NCI-H82 (cell line): ENCODE measurements around the gene CDH11.

Experiments used
- DNase-seq: peaks from one replicate; lab custom pipeline; 2025; lab: John Stamatoyannopoulos, UW

CDH11 gene

DNA sequence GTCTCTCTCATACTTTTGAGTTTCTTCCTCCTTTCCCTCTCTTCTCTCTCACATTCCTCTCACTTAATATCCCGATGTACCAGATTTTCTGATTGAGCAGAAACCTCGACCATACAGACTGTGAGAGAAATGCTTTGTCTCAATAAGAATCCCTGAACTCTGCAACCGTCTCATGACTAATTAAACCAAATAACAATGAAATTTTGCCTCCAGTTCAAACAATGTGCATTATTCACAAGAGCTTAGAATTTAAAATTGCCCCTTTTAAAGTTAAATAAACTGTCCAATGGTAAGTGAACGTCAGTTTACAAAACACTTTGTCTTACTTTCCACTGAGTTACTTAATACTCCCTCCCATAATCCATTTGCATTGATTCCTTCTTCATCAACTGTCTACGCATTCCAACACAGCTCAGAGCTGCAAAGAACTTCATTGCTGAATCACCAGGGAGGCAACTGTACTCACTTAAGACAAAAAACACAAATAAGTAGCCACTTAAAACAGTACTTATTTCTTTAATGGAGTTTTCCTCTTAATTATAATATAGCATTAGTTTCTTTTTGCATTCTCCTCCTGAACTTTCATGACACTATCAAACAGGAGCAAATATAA lies 4.9 kb downstream of the CDH11 start:
- DNase-seq: no peak

DNA sequence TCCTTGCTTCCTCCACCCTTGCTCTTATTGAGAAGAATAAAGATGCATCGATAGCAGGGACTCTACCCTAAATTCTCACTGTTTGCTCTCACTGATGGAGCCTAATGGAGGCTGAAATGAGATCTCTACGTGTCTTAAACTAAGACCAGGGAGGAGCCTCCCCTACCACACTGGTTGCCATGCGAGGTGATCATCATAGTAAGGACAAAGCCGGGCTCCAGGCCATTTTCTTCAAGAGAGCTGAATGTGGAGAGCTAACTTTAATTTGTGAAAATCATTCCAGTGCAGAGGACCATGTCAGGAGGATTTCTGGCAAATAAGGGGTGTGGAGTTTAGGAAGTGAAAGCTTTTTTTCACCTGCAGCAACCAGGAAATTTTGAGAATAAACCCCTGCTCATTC lies 5.6 kb downstream of the CDH11 start:
- no peak for DNase-seq

GRCh38 chr16:65114527-65114926 lies 7.3 kb downstream of the CDH11 start:
- no peak for DNase-seq

- DNase-seq: no peak
Observed at GRCh38 chr16:65113441-65113840, 8.4 kb downstream of the CDH11 start.

DNA sequence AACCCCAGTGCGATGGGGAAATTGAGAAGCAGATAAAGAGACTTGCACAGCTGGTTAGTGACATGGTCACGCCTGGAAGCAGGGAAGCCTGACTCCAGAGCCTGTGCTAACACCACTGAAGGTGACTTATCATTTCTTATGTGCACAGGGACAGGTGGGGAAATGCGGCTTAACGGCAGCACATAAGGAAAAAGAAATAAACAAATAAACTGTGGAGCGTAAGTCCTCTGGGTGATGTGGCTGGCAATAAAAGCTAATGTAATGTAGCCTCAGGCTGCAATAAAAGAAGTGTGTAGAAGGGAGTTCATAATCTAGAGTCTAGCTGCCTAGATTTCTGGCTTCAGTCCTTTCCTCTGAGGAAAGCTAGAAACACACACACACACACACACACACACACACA lies 10.6 kb downstream of the CDH11 start:
- DNase-seq: no peak

DNA sequence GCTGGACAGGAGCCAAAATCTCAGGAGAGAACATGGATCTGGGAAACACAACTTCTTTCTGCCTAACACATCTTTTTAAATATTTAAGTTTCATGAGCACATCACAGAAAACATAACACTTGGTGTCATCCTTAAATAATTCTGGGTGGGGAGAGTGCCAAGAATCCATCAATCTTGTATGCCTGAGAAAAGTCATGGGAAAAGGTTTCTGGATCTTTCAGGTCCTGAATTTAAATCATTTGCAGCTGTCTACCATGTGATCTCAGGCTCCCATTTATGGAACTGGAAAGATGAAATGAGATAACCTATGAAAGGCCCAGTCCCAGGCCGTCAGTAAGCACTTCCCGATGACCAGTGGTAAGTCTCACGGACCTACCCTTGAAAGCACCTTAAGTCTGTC lies 15.1 kb downstream of the CDH11 start:
- DNase-seq: no peak

GRCh38 chr16:65105171-65105570 lies 16.7 kb downstream of the CDH11 start:
- DNase-seq: peak; percentile 25

- no peak for DNase-seq
Observed at GRCh38 chr16:65104471-65104870, 17.4 kb downstream of the CDH11 start.

DNA sequence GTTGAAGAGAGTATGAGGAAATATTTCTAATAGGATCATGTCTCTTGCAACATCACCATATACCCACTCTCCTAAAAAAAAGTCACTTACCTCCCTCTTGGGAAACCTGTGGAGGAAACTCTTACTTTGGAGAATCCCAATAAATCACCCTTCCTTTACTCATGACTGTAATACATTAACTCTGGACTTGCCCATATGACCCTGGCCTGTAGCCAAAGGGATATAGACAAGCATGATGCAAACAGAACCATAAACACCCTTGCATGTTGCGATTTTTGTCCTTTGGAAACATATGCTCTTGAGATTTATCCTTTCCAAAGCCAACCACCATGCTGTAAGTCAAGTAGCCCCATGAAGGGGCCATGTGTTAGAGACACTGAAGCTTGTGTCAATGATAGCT lies 19.5 kb downstream of the CDH11 start:
- no peak for DNase-seq

DNA sequence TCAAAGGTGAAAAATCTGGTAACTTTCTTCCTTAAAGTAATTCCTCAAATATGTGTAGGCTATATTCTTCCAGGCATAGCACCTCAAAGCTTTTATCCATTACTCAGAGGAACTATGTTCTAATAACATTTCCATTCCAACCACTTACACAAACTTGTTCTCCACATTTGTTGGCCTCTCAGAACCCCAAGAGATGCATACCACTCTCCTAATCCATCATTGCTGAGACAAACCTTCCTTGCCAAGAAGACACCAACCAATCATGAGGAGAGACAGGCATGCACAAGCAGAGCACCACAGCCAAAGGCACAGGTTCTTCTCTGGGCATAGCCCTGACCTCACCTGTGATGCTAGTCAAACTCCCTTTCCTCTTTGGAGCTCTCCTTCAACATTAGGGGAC lies 20.9 kb downstream of the CDH11 start:
- no peak for DNase-seq

DNA sequence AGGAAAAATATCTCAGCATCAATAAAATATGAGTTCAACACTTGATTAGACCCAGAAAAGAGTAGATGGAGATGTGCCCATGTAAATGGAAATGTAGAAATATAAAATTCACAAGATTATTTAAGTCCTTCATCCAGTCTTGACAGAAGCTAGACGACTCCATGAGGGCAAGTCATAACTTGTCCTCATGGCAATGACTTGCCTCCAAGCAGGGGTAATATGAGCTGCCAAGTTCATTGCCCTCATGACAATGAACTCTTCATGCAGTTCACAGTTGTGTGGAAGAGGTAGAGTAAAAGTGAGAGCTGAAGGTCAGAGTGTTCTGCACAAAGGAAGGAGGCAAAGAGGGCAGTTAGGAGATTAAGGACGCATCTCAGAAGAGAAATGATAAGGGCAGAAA lies 22.3 kb downstream of the CDH11 start:
- DNase-seq: no peak

DNA sequence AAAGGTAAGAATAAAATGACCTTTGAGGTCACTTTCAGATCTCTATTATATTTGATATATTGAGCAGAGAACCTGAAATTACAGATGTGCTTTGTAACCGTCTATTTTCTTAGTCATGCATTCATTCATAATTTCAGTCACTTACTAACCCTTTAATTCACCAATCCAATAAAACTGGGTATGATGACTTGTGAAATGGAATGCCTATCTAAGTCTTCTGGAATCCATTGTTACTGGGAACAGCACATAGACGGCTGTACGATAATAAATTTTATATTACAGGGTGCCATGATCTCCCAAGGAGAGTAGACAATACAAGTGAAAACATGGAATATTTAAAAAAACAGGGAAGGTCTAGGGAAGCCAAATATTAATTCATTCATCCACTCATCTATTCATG lies 22.9 kb downstream of the CDH11 start:
- DNase-seq: no peak

DNA sequence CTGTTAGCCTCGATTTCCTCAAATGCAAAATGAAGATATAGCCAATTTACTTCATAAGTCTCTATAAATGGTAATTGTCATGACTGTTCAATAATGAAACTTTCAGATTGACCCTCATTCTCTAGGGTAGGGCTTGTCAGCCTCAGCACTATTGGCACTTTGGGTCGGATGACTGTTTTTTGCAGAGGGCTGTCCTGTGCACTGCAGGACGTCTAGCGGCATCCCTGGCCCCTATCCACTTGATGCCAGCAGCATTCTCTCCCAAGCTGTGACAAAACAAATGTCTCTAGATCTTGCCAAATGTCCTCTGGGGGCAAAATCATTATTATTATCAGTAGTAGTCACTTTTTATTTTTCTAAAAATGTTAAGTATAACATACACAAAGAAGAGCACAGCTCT lies 24.6 kb downstream of the CDH11 start:
- DNase-seq: no peak

- no peak for DNase-seq
Observed at GRCh38 chr16:65095906-65096305, 26.0 kb downstream of the CDH11 start.

GRCh38 chr16:65095090-65095728 lies 26.7 kb downstream of the CDH11 start:
- no peak for DNase-seq

DNA sequence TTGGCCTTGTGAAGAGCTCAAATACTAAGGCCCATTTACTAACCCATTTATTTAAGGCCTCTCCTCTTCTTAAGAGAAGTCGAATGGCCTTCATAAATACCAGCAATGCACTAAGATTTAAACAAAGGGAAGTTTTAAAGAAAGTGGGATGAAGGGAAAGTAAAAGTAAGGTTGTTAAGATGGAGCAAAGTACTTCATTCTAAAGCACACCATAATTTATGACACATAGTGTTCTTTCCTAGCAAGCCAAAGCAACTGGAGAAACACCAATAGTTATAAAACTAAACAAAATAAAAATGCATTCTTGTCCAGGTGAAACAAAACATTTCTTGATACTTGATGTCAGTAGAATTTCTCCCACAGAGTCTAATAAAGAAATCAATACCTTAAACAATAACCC lies 27.9 kb downstream of the CDH11 start:
- DNase-seq: no peak

- no peak for DNase-seq
Observed at GRCh38 chr16:65083164-65083857, 38.6 kb downstream of the CDH11 start.

DNA sequence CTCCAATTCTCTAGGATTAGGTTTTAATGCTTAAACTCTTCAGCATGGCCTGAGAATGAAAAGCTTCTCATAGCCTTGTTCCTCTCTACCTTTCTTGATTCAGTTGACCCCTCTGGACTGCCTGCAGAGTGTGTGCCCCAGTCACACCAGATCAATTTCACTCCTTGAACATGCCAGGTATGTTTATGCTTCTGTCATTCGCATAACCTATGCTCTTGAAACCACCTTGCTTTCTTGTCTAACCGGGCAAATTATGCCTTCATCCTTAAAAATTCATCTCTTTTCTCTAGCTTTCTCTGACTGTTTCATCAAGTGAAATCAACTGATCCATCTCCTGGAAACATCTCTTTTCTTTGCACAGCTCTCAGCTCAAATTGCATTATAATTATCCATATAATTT lies 42.3 kb downstream of the CDH11 start:
- DNase-seq: no peak

DNA sequence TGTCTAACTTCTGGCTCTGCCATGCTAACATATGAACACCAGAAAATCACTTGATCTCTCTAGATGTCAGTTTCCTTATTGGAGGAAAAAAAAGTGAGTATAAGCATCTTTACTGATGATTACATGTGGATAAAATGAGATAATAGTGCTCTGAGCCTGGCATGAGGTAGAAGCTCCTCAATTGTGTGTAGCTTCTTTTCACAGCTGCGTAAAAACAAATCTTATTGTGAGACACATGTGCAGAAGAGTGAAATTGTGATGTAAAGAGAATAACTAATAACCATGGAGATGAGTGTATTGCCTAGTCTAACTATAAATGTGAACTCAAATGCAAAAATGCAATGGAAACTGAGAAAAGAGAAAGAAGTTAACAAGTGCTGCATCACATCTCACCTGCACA lies 44.7 kb downstream of the CDH11 start:
- no peak for DNase-seq

DNA sequence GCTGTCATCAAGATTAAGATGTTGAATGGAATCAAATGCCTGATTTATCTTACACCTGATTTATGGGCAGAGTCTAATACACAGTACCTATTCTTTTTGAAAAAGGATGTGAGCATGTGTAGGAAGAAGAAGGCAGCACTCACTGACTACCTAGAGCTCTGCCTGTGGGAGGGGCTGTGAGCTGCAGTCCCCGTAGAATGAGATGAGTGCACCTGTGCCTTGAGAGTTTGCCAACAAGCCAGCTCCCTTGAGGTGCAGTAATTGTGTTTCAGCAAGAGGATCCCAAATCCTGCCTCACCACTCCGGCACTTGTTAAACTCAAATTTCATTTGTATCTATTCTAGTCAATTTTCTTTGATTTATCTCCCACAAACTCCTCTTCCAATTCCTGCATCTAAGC lies 46.0 kb downstream of the CDH11 start:
- peak; percentile 19 for DNase-seq

- DNase-seq: no peak
Observed at GRCh38 chr16:65071433-65072311, 50.2 kb downstream of the CDH11 start.

- no peak for DNase-seq
Observed at GRCh38 chr16:65070831-65071432, 50.9 kb downstream of the CDH11 start.
